HUES64 (cell line): ENCODE data around the gene SIGLEC1.

Experiments
- H3K27ac ChIP-seq: 2 replicates; pipeline ENCODE4 v1.7.0; 2013; ENCODE audit warnings: low read depth, low read length, inconsistent platforms
- H3K27me3 ChIP-seq: 2 replicates; pipeline ENCODE4 v1.6.1; 2013; ENCODE audit warnings: mild to moderate bottlenecking, low read length; ENCODE audit not compliant: insufficient read depth
- H3K36me3 ChIP-seq: 2 replicates; pipeline ENCODE4 v1.6.1; 2013; ENCODE audit warnings: mild to moderate bottlenecking, low read length; ENCODE audit not compliant: insufficient read depth
- H3K4me1 ChIP-seq: 2 replicates; pipeline ENCODE4 v1.6.1; 2013; ENCODE audit warnings: mild to moderate bottlenecking, low read length, moderate library complexity; ENCODE audit not compliant: insufficient read depth
- H3K4me3 ChIP-seq: 2 replicates; pipeline ENCODE4 v1.5.1; 2013; ENCODE audit warnings: mild to moderate bottlenecking, low read length, moderate library complexity
- H3K9ac ChIP-seq: 2 replicates; pipeline ENCODE4 v1.6.1; 2013; ENCODE audit warnings: mild to moderate bottlenecking, low read depth, low read length
- H3K9me3 ChIP-seq: 2 replicates; pipeline ENCODE4 v1.6.1; 2013; ENCODE audit warnings: low read depth, low read length; ENCODE audit not compliant: insufficient read depth
- WGBS: fragments of 150-250, 120-280 bp; methylation state at CpG from one replicate; pipeline ENCODE4 v1.1.7; 2013; ENCODE audit warnings: missing lambda C conversion rate; 5-methylcytosine and 5-hydroxymethylcytosine counted together

The SIGLEC1 gene

GRCh38 chr20:3706774-3707507, 5.5 kb downstream of the SIGLEC1 start:
- no peaks in the 10 kb centered on the region for H3K4me1 ChIP-seq
- WGBS, result 83% methylated on average over 10 of the region's 10 CpGs

GRCh38 chr20:3705970-3706739, 6.2 kb downstream of the SIGLEC1 start:
- Histone ChIP-seq H3K9ac (no peak overlapping the region), H3K36me3 (no peaks in the 10 kb centered on the region), H3K4me3 (no peak overlapping the region), H3K27ac (no peak overlapping the region), H3K27me3 (no peaks in the 10 kb centered on the region), H3K4me1 (no peaks in the 10 kb centered on the region), H3K9me3 (no peaks in the 10 kb centered on the region)
- 94% methylated on average over 31 of the region's 31 CpGs for WGBS

More at GRCh38 chr20:3706774-3707507, 5.5 kb downstream of the SIGLEC1 start:
- H3K36me3 ChIP-seq, result no peaks in the 10 kb centered on the region
- no peak overlapping the region for H3K27ac ChIP-seq
- no peak overlapping the region; the same call in 1 of the 2 replicates for H3K9ac ChIP-seq
- no peak overlapping the region for H3K4me3 ChIP-seq
- H3K27me3 ChIP-seq, result no peaks in the 10 kb centered on the region
- H3K9me3 ChIP-seq, result no peaks in the 10 kb centered on the region

GRCh38 chr20:3705491-3705969, 6.9 kb downstream of the SIGLEC1 start:
- Histone ChIP-seq H3K27me3 (no peaks in the 10 kb centered on the region), H3K9ac (no peak overlapping the region), H3K36me3 (no peaks in the 10 kb centered on the region), H3K9me3 (no peaks in the 10 kb centered on the region), H3K27ac (no peak overlapping the region), H3K4me1 (no peaks in the 10 kb centered on the region), H3K4me3 (no peak overlapping the region)
- 80% methylated on average over 14 of the region's 14 CpGs for WGBS

GRCh38 chr20:3704087-3704486, 8.3 kb downstream of the SIGLEC1 start:
- Histone ChIP-seq H3K36me3 (no peaks in the 10 kb centered on the region), H3K4me1 (no peaks in the 10 kb centered on the region), H3K4me3 (no peak overlapping the region), H3K27me3 (no peaks in the 10 kb centered on the region), H3K27ac (no peak overlapping the region), H3K9me3 (no peaks in the 10 kb centered on the region), H3K9ac (no peak overlapping the region)
- WGBS, result 88% methylated on average over 5 of the region's 5 CpGs

- H3K9ac ChIP-seq, result no peak overlapping the region
- no peaks in the 10 kb centered on the region for H3K27me3 ChIP-seq
- no peak overlapping the region for H3K4me3 ChIP-seq
- WGBS, result 91% methylated on average over 9 of the region's 11 CpGs
- no peaks in the 10 kb centered on the region for H3K36me3 ChIP-seq
- no peak overlapping the region for H3K27ac ChIP-seq
- no peaks in the 10 kb centered on the region for H3K9me3 ChIP-seq
- no peaks in the 10 kb centered on the region for H3K4me1 ChIP-seq
These were observed 9.6 kb downstream of the SIGLEC1 start for GRCh38 chr20:3702611-3703391.

- WGBS, result 89% methylated on average over 13 of the region's 13 CpGs
- no peaks in the 10 kb centered on the region for H3K27me3 ChIP-seq
These were observed 11.1 kb downstream of the SIGLEC1 start for GRCh38 chr20:3701061-3701998.

GRCh38 chr20:3699037-3699436, 13.4 kb downstream of the SIGLEC1 start:
- Histone ChIP-seq H3K4me1 (no peaks in the 10 kb centered on the region), H3K9ac (no peak overlapping the region), H3K36me3 (no peaks in the 10 kb centered on the region), H3K27ac (no peak overlapping the region), H3K9me3 (no peaks in the 10 kb centered on the region), H3K27me3 (no peaks in the 10 kb centered on the region), H3K4me3 (no peak overlapping the region)
- 86% methylated on average over 16 of the region's 16 CpGs for WGBS

More at GRCh38 chr20:3701061-3701998, 11.1 kb downstream of the SIGLEC1 start:
- H3K36me3 ChIP-seq, result no peaks in the 10 kb centered on the region
- no peak overlapping the region for H3K27ac ChIP-seq
- no peak overlapping the region for H3K9ac ChIP-seq
- H3K4me1 ChIP-seq, result no peaks in the 10 kb centered on the region
- no peaks in the 10 kb centered on the region for H3K9me3 ChIP-seq
- H3K4me3 ChIP-seq, result no peak overlapping the region

- WGBS, result 95% methylated on average over 6 of the region's 6 CpGs
- Histone ChIP-seq H3K27me3 (no peaks in the 10 kb centered on the region), H3K4me1 (no peaks in the 10 kb centered on the region), H3K27ac (no peak overlapping the region), H3K9me3 (no peaks in the 10 kb centered on the region), H3K36me3 (no peaks in the 10 kb centered on the region), H3K9ac (no peak overlapping the region), H3K4me3 (no peak overlapping the region)
These were observed 13.8 kb downstream of the SIGLEC1 start for GRCh38 chr20:3698591-3699001.

GRCh38 chr20:3697588-3698305, 14.7 kb downstream of the SIGLEC1 start:
- Histone ChIP-seq H3K27me3 (no peaks in the 10 kb centered on the region), H3K4me3 (no peak overlapping the region), H3K27ac (no peak overlapping the region), H3K9ac (no peak overlapping the region), H3K36me3 (no peaks in the 10 kb centered on the region), H3K9me3 (no peaks in the 10 kb centered on the region), H3K4me1 (no peaks in the 10 kb centered on the region)
- WGBS, result 89% methylated on average over 18 of the region's 18 CpGs
